WTC11 (cell line): ENCODE measurements around the gene SLC51B. TPM values are rescaled to one million over a fixed set of nuclear protein-coding genes. Genes with fewer than 3 reads are reported as not detected.

ENCODE experiments used
- ATAC-seq: fragments of 200-7000 bp; cut with Tn5 transposase; 2 replicates; pipeline ENCODE4 v1.10.0; 2021; ENCODE audit warnings: mild to moderate bottlenecking, moderate library complexity
- CTCF ChIA-PET: fragments of 300-600 bp; sonication (Branson Sonifier 250); formaldehyde crosslinking; loops from one replicate; lab custom pipeline; 2021; ENCODE audit warnings: antibody characterized with exemption; lab: Charles Lee
- POLR2A ChIA-PET: fragments of 350-600 bp; sonication (Branson Sonifier 250); formaldehyde crosslinking; loops from one replicate; lab custom pipeline; 2021; ENCODE audit warnings: antibody characterized with exemption; lab: Charles Lee
- DNase-seq: peaks from one replicate; pipeline ENCODE4 v3.0.0; 2021; ENCODE audit warnings: low spot score
- H3K27ac Mint-ChIP-seq: 2 replicates; pipeline ENCODE4 v1.8.0; 2021; ENCODE audit warnings: mixed read lengths
- H3K27me3 Mint-ChIP-seq: 2 replicates; pipeline ENCODE4 v1.8.0; 2021; ENCODE audit warnings: low read depth, mild to moderate bottlenecking, moderate library complexity, mixed read lengths
- H3K36me3 Mint-ChIP-seq: 2 replicates; pipeline ENCODE4 v1.8.0; 2021; ENCODE audit warnings: mixed read lengths
- H3K4me1 Mint-ChIP-seq: 2 replicates; pipeline ENCODE4 v1.8.0; 2022; ENCODE audit warnings: mixed read lengths
- H3K4me3 Mint-ChIP-seq: 2 replicates; pipeline ENCODE4 v1.8.0; 2021; ENCODE audit warnings: mild to moderate bottlenecking, moderate library complexity, mixed read lengths
- H3K9me3 Mint-ChIP-seq: 2 replicates; pipeline ENCODE4 v1.8.0; 2021; ENCODE audit warnings: mixed read lengths
- CREM ChIP-seq: sonication (generic); formaldehyde crosslinking; IDR thresholded peaks from 2 replicates; pipeline ENCODE4 v1.8.1; 2022; ENCODE audit warnings: mild to moderate bottlenecking, missing genetic modification reagents, moderate library complexity
- EMX1 ChIP-seq: fragments of 250-450 bp; sonication (Bioruptor Pico); IDR thresholded peaks from 2 replicates; pipeline ENCODE4 v1.8.0; 2021; ENCODE audit warnings: mild to moderate bottlenecking
- MYBL2 ChIP-seq: sonication (generic); formaldehyde crosslinking; IDR thresholded peaks from 2 replicates; pipeline ENCODE4 v1.8.1; 2023; ENCODE audit warnings: mild to moderate bottlenecking, moderate library complexity, missing genetic modification reagents
- NFATC4 ChIP-seq: fragments of 250-450 bp; sonication (Bioruptor Pico); IDR thresholded peaks from 2 replicates; pipeline ENCODE4 v1.9.0; 2021; ENCODE audit warnings: mild to moderate bottlenecking
- NR3C1 ChIP-seq: sonication (generic); formaldehyde crosslinking; conservative IDR thresholded peaks from 2 replicates; pipeline ENCODE4 v1.8.1; 2023; ENCODE audit warnings: low read depth, mild to moderate bottlenecking, missing genetic modification reagents
- PRRX2 ChIP-seq: fragments of 250-450 bp; sonication (Bioruptor Pico); IDR thresholded peaks from 2 replicates; pipeline ENCODE4 v1.8.0; 2021; ENCODE audit warnings: mild to moderate bottlenecking
- TEAD1 ChIP-seq: sonication (generic); formaldehyde crosslinking; IDR thresholded peaks from 2 replicates; pipeline ENCODE4 v1.8.0; 2022; ENCODE audit warnings: mild to moderate bottlenecking, missing genetic modification reagents
- ZNF138 ChIP-seq: sonication (generic); formaldehyde crosslinking; conservative IDR thresholded peaks from 2 replicates; pipeline ENCODE4 v1.8.1; 2022; ENCODE audit warnings: mild to moderate bottlenecking, moderate library complexity, missing genetic modification reagents
- ZNF317 ChIP-seq: sonication (generic); formaldehyde crosslinking; IDR thresholded peaks from 2 replicates; pipeline ENCODE4 v1.8.1; 2023; ENCODE audit warnings: low read depth, mild to moderate bottlenecking, moderate library complexity, missing genetic modification reagents, borderline replicate concordance
- ZNF396 ChIP-seq: fragments of 250-450 bp; sonication (Bioruptor Pico); IDR thresholded peaks from 2 replicates; pipeline ENCODE4 v1.8.0; 2021; ENCODE audit warnings: mild to moderate bottlenecking, moderate library complexity, borderline replicate concordance
- ZNF423 ChIP-seq: fragments of 250-450 bp; sonication (Bioruptor Pico); IDR thresholded peaks from 2 replicates; pipeline ENCODE4 v2.1.2; 2022; ENCODE audit warnings: mild to moderate bottlenecking, moderate library complexity
- total RNA-seq: library from RNA; stranded (reverse); gene quantifications from 3 replicates; pipeline ENCODE4 v1.2.3, GENCODE V29; 2021
- TF ChIP-seq, protein P1 (sequence below): fragments of 200-600 bp; IDR thresholded peaks from 2 replicates; pipeline ENCODE4 v1.8.0; 2022; ENCODE audit warnings: antibody characterized with exemption
- TF ChIP-seq, protein P2 (sequence below): sonication (generic); formaldehyde crosslinking; IDR thresholded peaks from 2 replicates; pipeline ENCODE4 v1.8.0; 2022; ENCODE audit warnings: mild to moderate bottlenecking, missing genetic modification reagents
- TF ChIP-seq, protein P3 (sequence below): fragments of 250-450 bp; sonication (Bioruptor Pico); IDR thresholded peaks from 2 replicates; pipeline ENCODE4 v1.9.0; 2021; ENCODE audit warnings: mild to moderate bottlenecking
- TF ChIP-seq, protein P4 (sequence below): fragments of 250-450 bp; sonication (Bioruptor Pico); IDR thresholded peaks from 2 replicates; pipeline ENCODE4 v1.9.0; 2021; ENCODE audit warnings: mild to moderate bottlenecking
- TF ChIP-seq, protein P5 (sequence below): sonication (generic); formaldehyde crosslinking; IDR thresholded peaks from 2 replicates; pipeline ENCODE4 v1.8.1; 2023; ENCODE audit warnings: mild to moderate bottlenecking, moderate library complexity, missing genetic modification reagents
- TF ChIP-seq, protein P6 (sequence below): sonication (generic); formaldehyde crosslinking; IDR thresholded peaks from 2 replicates; pipeline ENCODE4 v1.8.0; 2022; ENCODE audit warnings: missing genetic modification reagents

SLC51B gene
- total RNA-seq, 1 experiment from 2014 or later = not detected

DNA sequence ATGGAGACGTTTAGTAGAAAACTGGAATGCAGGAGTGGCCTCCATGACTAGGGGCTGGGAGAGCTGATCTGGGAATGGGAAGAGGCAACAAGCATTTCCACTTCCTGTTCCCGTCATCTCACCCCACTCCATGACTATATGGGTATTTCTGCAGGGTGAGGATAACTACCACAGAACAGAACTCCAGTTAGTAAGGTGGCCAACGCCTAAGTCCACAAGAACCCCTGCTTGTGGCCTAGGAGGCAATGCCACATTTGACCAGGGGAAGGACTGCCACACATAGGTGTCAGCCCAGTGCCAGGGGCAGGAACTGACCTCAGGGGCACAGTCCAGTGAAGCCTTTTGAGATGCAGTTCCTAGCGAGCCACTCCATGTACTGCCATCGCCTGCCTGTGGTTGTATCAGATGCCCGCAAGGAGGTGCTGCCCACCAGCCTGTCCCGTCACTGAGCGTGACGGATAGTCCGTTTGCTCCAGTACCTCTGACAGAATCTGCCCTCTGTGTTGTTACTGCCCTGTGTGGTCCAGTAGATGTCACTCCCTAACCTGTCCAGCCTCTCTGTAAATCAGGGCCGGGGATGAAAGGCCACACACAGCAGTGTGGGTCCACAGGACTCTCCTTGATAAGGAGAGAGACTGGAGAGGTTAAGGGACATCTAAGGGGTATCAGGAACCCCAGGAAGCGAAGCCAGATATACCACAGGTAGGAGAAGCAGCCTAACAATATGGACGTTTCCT lies 12.2 kb upstream of the SLC51B start (continued):
- TF ChIP-seq, protein P1, sequence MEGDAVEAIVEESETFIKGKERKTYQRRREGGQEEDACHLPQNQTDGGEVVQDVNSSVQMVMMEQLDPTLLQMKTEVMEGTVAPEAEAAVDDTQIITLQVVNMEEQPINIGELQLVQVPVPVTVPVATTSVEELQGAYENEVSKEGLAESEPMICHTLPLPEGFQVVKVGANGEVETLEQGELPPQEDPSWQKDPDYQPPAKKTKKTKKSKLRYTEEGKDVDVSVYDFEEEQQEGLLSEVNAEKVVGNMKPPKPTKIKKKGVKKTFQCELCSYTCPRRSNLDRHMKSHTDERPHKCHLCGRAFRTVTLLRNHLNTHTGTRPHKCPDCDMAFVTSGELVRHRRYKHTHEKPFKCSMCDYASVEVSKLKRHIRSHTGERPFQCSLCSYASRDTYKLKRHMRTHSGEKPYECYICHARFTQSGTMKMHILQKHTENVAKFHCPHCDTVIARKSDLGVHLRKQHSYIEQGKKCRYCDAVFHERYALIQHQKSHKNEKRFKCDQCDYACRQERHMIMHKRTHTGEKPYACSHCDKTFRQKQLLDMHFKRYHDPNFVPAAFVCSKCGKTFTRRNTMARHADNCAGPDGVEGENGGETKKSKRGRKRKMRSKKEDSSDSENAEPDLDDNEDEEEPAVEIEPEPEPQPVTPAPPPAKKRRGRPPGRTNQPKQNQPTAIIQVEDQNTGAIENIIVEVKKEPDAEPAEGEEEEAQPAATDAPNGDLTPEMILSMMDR = peak; percentile 51
- TF ChIP-seq NR3C1 (CRISPR knock-in tag) = no peak

DNA sequence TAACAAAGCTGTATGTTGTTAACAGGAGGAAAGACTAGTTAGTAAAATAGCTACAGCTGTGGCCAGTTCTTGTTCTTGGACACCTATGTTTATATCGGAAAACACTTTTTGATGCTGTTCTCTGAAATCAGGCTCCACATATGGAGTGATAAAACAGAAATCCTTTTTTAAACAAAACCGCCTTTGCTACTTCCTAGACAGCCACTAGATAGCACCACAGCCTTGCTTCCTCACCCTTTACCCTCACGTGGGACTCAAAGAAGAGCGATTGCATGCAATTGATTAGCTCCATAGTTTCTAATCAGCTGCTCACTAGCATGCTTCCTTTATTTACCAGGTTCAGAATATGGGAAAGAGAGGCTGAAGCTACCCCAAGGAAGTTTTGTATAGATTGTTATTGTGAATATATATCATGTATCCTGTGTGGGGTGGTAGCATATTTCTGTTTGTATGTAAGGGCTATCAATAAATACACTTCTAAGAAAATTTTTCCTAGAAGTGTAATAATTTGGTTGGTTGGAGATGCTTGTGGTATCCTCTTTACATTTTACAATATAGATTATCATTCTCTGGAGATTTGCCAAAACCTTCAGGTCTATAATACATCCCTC lies 11.4 kb upstream of the SLC51B start:
- Mint-ChIP-seq H3K4me3 (no peak overlapping the region), H3K4me1 (peaks cover 11% of the 10 kb centered on the region), H3K36me3 (no peaks in the 10 kb centered on the region), H3K27ac (no peak overlapping the region), H3K9me3 (no peaks in the 10 kb centered on the region), H3K27me3 (peaks cover 6% of the 10 kb centered on the region)
- POLR2A ChIA-PET = no interaction called here
- TF ChIP-seq, protein P2, sequence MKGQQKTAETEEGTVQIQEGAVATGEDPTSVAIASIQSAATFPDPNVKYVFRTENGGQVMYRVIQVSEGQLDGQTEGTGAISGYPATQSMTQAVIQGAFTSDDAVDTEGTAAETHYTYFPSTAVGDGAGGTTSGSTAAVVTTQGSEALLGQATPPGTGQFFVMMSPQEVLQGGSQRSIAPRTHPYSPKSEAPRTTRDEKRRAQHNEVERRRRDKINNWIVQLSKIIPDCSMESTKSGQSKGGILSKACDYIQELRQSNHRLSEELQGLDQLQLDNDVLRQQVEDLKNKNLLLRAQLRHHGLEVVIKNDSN (CRISPR knock-in tag) = 0 out of 2 replicates have a peak, but pooled peaks have one; percentile 16
- TF ChIP-seq ZNF396 (CRISPR knock-in tag) = no peak
- ATAC-seq = 0 out of 2 replicates have a peak, but pooled peaks have one; percentile 6
- CTCF ChIA-PET = interaction anchor here (0.6 to 4.1 kb wide), 24 partner anchors 9 to 431 kb away, joined by 3 to 68 read pairs (median 4); partner anchors contain the start of genes KBTBD13, RASL12 and UBAP1L
- DNase-seq = no peak

DNA sequence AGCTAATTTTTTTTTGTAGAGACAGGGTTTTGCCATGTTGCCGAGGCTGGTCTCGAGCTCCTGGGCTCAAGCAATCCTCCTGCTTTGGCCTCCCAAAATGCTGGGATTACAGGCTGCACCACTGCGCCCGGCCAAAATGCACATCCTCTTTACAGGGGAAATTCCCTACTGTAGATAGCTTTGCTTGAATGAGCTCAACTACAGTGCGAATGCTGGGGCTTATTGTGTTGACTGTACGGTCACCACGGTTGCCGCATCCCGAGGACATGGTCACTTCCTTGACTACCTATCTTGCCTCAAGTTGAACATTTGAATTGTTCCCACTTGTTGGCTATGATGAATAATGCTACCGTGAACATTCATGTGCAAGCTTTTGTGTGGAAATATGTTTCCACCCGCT lies 10.5 kb upstream of the SLC51B start:
- no peaks in the 10 kb centered on the region for H3K9me3 Mint-ChIP-seq
- H3K4me3 Mint-ChIP-seq = no peak overlapping the region
- ATAC-seq = no peak
- no peak for DNase-seq
- H3K27me3 Mint-ChIP-seq = peaks cover 6% of the 10 kb centered on the region
- no peaks in the 10 kb centered on the region for H3K36me3 Mint-ChIP-seq
- peaks cover 11% of the 10 kb centered on the region for H3K4me1 Mint-ChIP-seq
- no peak overlapping the region for H3K27ac Mint-ChIP-seq
- ChIA-PET CTCF (interaction anchor here (1.1 to 4.1 kb wide), 11 partner anchors 12 to 177 kb away, joined by 4 to 68 read pairs (median 11); partner anchors contain the start of genes KBTBD13 and RASL12), POLR2A (interaction anchor here (0.5 kb wide), 1 partner anchor 55 kb away, joined by 4 read pairs; no protein-coding TSS in a partner anchor)
- no peak for TF ChIP-seq PRRX2
- TF ChIP-seq MYBL2 (CRISPR knock-in tag) = no peak
- no peak for TF ChIP-seq ZNF138 (CRISPR knock-in tag)
- TF ChIP-seq, protein P3, sequence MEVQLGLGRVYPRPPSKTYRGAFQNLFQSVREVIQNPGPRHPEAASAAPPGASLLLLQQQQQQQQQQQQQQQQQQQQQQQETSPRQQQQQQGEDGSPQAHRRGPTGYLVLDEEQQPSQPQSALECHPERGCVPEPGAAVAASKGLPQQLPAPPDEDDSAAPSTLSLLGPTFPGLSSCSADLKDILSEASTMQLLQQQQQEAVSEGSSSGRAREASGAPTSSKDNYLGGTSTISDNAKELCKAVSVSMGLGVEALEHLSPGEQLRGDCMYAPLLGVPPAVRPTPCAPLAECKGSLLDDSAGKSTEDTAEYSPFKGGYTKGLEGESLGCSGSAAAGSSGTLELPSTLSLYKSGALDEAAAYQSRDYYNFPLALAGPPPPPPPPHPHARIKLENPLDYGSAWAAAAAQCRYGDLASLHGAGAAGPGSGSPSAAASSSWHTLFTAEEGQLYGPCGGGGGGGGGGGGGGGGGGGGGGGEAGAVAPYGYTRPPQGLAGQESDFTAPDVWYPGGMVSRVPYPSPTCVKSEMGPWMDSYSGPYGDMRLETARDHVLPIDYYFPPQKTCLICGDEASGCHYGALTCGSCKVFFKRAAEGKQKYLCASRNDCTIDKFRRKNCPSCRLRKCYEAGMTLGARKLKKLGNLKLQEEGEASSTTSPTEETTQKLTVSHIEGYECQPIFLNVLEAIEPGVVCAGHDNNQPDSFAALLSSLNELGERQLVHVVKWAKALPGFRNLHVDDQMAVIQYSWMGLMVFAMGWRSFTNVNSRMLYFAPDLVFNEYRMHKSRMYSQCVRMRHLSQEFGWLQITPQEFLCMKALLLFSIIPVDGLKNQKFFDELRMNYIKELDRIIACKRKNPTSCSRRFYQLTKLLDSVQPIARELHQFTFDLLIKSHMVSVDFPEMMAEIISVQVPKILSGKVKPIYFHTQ = no peak
- TF ChIP-seq, protein P4, sequence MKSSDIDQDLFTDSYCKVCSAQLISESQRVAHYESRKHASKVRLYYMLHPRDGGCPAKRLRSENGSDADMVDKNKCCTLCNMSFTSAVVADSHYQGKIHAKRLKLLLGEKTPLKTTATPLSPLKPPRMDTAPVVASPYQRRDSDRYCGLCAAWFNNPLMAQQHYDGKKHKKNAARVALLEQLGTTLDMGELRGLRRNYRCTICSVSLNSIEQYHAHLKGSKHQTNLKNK (CRISPR knock-in tag) = no peak
- no peak for TF ChIP-seq EMX1 (CRISPR knock-in tag)
- TF ChIP-seq, protein P5, sequence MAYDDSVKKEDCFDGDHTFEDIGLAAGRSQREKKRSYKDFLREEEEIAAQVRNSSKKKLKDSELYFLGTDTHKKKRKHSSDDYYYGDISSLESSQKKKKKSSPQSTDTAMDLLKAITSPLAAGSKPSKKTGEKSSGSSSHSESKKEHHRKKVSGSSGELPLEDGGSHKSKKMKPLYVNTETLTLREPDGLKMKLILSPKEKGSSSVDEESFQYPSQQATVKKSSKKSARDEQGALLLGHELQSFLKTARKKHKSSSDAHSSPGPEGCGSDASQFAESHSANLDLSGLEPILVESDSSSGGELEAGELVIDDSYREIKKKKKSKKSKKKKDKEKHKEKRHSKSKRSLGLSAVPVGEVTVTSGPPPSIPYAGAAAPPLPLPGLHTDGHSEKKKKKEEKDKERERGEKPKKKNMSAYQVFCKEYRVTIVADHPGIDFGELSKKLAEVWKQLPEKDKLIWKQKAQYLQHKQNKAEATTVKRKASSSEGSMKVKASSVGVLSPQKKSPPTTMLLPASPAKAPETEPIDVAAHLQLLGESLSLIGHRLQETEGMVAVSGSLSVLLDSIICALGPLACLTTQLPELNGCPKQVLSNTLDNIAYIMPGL (CRISPR knock-in tag) = no peak
- TF ChIP-seq, protein P6, sequence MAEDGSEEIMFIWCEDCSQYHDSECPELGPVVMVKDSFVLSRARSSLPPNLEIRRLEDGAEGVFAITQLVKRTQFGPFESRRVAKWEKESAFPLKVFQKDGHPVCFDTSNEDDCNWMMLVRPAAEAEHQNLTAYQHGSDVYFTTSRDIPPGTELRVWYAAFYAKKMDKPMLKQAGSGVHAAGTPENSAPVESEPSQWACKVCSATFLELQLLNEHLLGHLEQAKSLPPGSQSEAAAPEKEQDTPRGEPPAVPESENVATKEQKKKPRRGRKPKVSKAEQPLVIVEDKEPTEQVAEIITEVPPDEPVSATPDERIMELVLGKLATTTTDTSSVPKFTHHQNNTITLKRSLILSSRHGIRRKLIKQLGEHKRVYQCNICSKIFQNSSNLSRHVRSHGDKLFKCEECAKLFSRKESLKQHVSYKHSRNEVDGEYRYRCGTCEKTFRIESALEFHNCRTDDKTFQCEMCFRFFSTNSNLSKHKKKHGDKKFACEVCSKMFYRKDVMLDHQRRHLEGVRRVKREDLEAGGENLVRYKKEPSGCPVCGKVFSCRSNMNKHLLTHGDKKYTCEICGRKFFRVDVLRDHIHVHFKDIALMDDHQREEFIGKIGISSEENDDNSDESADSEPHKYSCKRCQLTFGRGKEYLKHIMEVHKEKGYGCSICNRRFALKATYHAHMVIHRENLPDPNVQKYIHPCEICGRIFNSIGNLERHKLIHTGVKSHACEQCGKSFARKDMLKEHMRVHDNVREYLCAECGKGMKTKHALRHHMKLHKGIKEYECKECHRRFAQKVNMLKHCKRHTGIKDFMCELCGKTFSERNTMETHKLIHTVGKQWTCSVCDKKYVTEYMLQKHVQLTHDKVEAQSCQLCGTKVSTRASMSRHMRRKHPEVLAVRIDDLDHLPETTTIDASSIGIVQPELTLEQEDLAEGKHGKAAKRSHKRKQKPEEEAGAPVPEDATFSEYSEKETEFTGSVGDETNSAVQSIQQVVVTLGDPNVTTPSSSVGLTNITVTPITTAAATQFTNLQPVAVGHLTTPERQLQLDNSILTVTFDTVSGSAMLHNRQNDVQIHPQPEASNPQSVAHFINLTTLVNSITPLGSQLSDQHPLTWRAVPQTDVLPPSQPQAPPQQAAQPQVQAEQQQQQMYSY (CRISPR knock-in tag) = no peak
- no peak for TF ChIP-seq NFATC4 (CRISPR knock-in tag)
- TF ChIP-seq CREM (CRISPR knock-in tag) = no peak
- no peak for TF ChIP-seq ZNF317 (CRISPR knock-in tag)
- TF ChIP-seq, protein P2 (CRISPR knock-in tag) = no peak
- no peak for TF ChIP-seq TEAD1
- TF ChIP-seq ZNF423 (CRISPR knock-in tag) = no peak
